Muscle of back (tissue), 11 donors: Measurements from ENCODE around the gene CEACAM16. TPM values are rescaled to one million over a fixed set of nuclear protein-coding genes. Genes with fewer than 3 reads are reported as not detected.
"Not testable (repeated sequence)": the region's sequence is repeated elsewhere in the genome, so short reads cannot be mapped to it uniquely, and the experiment has no call there.

ENCODE experiments used
- DNase-seq, 3 donors: peaks; one replicate each; pipeline versions ENCODE4 v3.0.0 to v3.0.0-alpha.2; 2013
- polyA plus RNA-seq, 10 donors: library from polyadenylated mRNA; unstranded; fragments of 120-200 nt; gene quantifications; one replicate each; pipeline ENCODE4 v1.2.1, GENCODE V29; 2013; ENCODE audit not compliant: insufficient read length in 10 of 10

CEACAM16 gene
- polyA plus RNA-seq, 10 donors, result 0.22 to 1.0 (median 0.49) TPM

- DNase-seq, result no peak
These were observed 23.4 kb upstream of the CEACAM16 start for GRCh38 chr19:44675521-44675920.

GRCh38 chr19:44677019-44677811, 21.7 kb upstream of the CEACAM16 start:
- DNase-seq, result peak in 1 of 3 donors; percentile 42

- DNase-seq, result no peak
These were observed 18.4 kb upstream of the CEACAM16 start for GRCh38 chr19:44680536-44680935.

GRCh38 chr19:44681992-44682790, 16.8 kb upstream of the CEACAM16 start:
- DNase-seq, result no peak

GRCh38 chr19:44682807-44683206, 16.1 kb upstream of the CEACAM16 start:
- DNase-seq, result no peak

GRCh38 chr19:44683434-44684210, 15.3 kb upstream of the CEACAM16 start:
- DNase-seq, result no peak

GRCh38 chr19:44684396-44684795, 14.6 kb upstream of the CEACAM16 start:
- DNase-seq, result not testable (repeated sequence)

GRCh38 chr19:44684892-44685863, 13.8 kb upstream of the CEACAM16 start:
- DNase-seq, result peak in 2 of 3 donors; percentile 39 to 86

GRCh38 chr19:44685877-44686276, 13.1 kb upstream of the CEACAM16 start:
- DNase-seq, result no peak

- no peak for DNase-seq
These were observed 12.1 kb upstream of the CEACAM16 start for GRCh38 chr19:44686896-44687295.

- DNase-seq, result no peak
These were observed 11.1 kb upstream of the CEACAM16 start for GRCh38 chr19:44687888-44688287.

- DNase-seq, result peak; percentile 47 to 82 (median 74)
These were observed 9.4 kb upstream of the CEACAM16 start for GRCh38 chr19:44689290-44690130.

GRCh38 chr19:44690131-44690440, 8.9 kb upstream of the CEACAM16 start:
- no peak for DNase-seq

GRCh38 chr19:44692379-44692721, 6.6 kb upstream of the CEACAM16 start:
- no peak for DNase-seq

GRCh38 chr19:44694184-44694579, 4.8 kb upstream of the CEACAM16 start:
- no peak for DNase-seq

- DNase-seq, result no peak
These were observed 1.8 kb upstream of the CEACAM16 start for GRCh38 chr19:44696939-44697669.

- no peak for DNase-seq
These were observed 1.3 kb upstream of the CEACAM16 start for GRCh38 chr19:44697670-44698034.

GRCh38 chr19:44700547-44700946, 1.6 kb downstream of the CEACAM16 start:
- no peak for DNase-seq

- DNase-seq, result no peak
These were observed 2.3 kb downstream of the CEACAM16 start for GRCh38 chr19:44701228-44701627.
